ENCODE results near the gene SUN2. TPM values are rescaled to one million over a fixed set of nuclear protein-coding genes. Genes with fewer than 3 reads are reported as not detected.

Gene SUN2
- total and polyA plus RNA-seq, 2 of the 8 experiments (the other 6 are each of a cell fraction or from before 2014, with no cell fraction given): 5.1 to 10.5 TPM

GRCh38 chr22:38760477-38761201 lies 4.8 kb upstream of the SUN2 start:
- WGBS, 2 experiments (ENCODE audit: extremely low coverage in 1 of 2, insufficient coverage in 1 of 2, insufficient read length in 1 of 2, insufficient replicate concordance in 2 of 2, low coverage in 1 of 2, low lambda C conversion rate in 2 of 2, missing lambda C conversion rate in 1 of 2): 82% methylated on average over 12 of the region's 12 CpGs; no CpG with 5 or more reads in 1 of the 2 experiments
- Histone ChIP-seq H4K20me1 (replicated peaks in 1 of 2; ENCODE audit: control insufficient read depth in 1 of 2, insufficient read depth in 2 of 2, low read length in 2 of 2) (peaks cover 0 to 7% of the 10 kb centered on the region in 2 experiments), H3K4me1 (replicated peaks in 1 of 4; ENCODE audit: control insufficient read depth in 3 of 4, insufficient read depth in 4 of 4, low read length in 3 of 4) (peaks cover 0 to 4% (median 1%) of the 10 kb centered on the region in 4 experiments; a peak in 1 of 7 replicates), H4K8ac (ENCODE audit: extremely low read depth, insufficient read depth, low read length) (0 out of 2 replicates have a peak overlapping the region, but pooled peaks have one; percentile 5), H2BK5ac (ENCODE audit: low read depth, low read length) (no peak overlapping the region), H3K23me2 (ENCODE audit: low read depth, low read length) (peaks cover 9% of the 10 kb centered on the region; the same call in 1 of the 2 replicates), H3K79me2 (ENCODE audit: control insufficient read depth in 1 of 2, insufficient read depth in 2 of 2, low read length in 2 of 2) (no peaks in the 10 kb centered on the region), H2BK20ac (ENCODE audit: low read length) (no peak overlapping the region), H3K56ac (replicated peaks; ENCODE audit: insufficient read length, low read depth, low read length) (no peak overlapping the region), H3K18ac (ENCODE audit: extremely low read depth, low read length) (no peak overlapping the region), H3K27me3 (replicated peaks in 1 of 4; ENCODE audit: control insufficient read depth in 3 of 4, extremely low read depth in 1 of 4, insufficient read depth in 3 of 4, low read length in 3 of 4) (peaks cover 0 to 6% (median 4%) of the 10 kb centered on the region in 4 experiments; a peak in 4 of 7 replicates), H3K36me3 (ENCODE audit: control insufficient read depth in 2 of 4, insufficient read depth in 4 of 4, low read length in 3 of 4) (no peaks in the 10 kb centered on the region), H3K27ac (ENCODE audit: low read depth, low read length) (no peak overlapping the region), H3K9ac (replicated peaks in 1 of 4; ENCODE audit: extremely low read depth in 1 of 4, low read depth in 3 of 4, low read length in 3 of 4) (no peak overlapping the region), H4K91ac (replicated peaks; ENCODE audit: insufficient read length, low read length) (no peak overlapping the region), H2BK12ac (ENCODE audit: low read depth, low read length) (no peak overlapping the region), H2BK15ac (ENCODE audit: low read length) (no peak overlapping the region), H3K14ac (ENCODE audit: insufficient read length) (no peak overlapping the region), H2BK120ac (replicated peaks; ENCODE audit: low read depth, low read length) (no peak overlapping the region), H3K23ac (ENCODE audit: insufficient read length) (no peak overlapping the region), H3K4me2 (ENCODE audit: insufficient read depth in 1 of 2, low read depth in 2 of 2, low read length in 2 of 2) (no peak overlapping the region), H3K9me3 (ENCODE audit: insufficient read depth in 2 of 2, low read depth in 1 of 2, low read length in 1 of 2) (no peaks in the 10 kb centered on the region), H3K79me1 (ENCODE audit: low read depth, low read length) (no peaks in the 10 kb centered on the region), H3K4me3 (ENCODE audit: extremely low read depth in 1 of 4, insufficient read depth in 2 of 4, low read depth in 3 of 4, low read length in 4 of 4) (no peak overlapping the region), H2AFZ (ENCODE audit: low read length) (no peak overlapping the region), H4K5ac (ENCODE audit: insufficient read length, low read depth, low read length) (no peak overlapping the region), H2AK5ac (ENCODE audit: low read depth, low read length) (0 out of 2 replicates have a peak overlapping the region, but pooled peaks have one; percentile 24), H3K4ac (replicated peaks; ENCODE audit: insufficient read length, low read depth, low read length) (no peak overlapping the region)
- DNase-seq (ENCODE audit: low read depth in 1 of 2, low spot score in 2 of 2): no peak
- POLR2A ChIA-PET (ENCODE audit: partially characterized antibody): interaction anchor here (1.5 kb wide), 1 partner anchor 20 kb away, joined by 5 read pairs; no protein-coding TSS in a partner anchor
- no peak for FAIRE-seq
- CTCF ChIA-PET (ENCODE audit: partially characterized antibody): interaction anchor here (1.4 to 13.8 kb wide), 3 partner anchors 9 to 109 kb away, joined by 5 to 124 read pairs (median 44); no protein-coding TSS in a partner anchor
- TF ChIP-seq KDM4A (IDR thresholded peaks at IDR 0.05; ENCODE audit: low read depth, low read length, severe bottlenecking) (no peak), RXRA (IDR thresholded peaks at IDR 0.05; ENCODE audit: insufficient read depth, low read depth, low read length) (no peak), POU5F1 (IDR thresholded peaks at IDR 0.05; ENCODE audit: low read depth, low read length) (no peak), SAP30 (IDR thresholded peaks at IDR 0.05; ENCODE audit: insufficient read depth, insufficient replicate concordance, low read length) (no peak), SIX5 (IDR thresholded peaks at IDR 0.05; ENCODE audit: low read depth, low read length) (no peak), RNF2 (IDR thresholded peaks at IDR 0.05; ENCODE audit: borderline replicate concordance, low read depth, low read length, missing control alignments, poor library complexity, severe bottlenecking) (no peak), EP300 (IDR thresholded peaks at IDR 0.05; ENCODE audit: borderline replicate concordance in 1 of 2, low read depth in 2 of 2, low read length in 2 of 2) (no peak), RFX5 (IDR thresholded peaks at IDR 0.05; ENCODE audit: borderline replicate concordance, low read depth, low read length) (no peak), HDAC6 (IDR thresholded peaks at IDR 0.05; ENCODE audit: low read depth, low read length) (no peak), GABPA (IDR thresholded peaks at IDR 0.05; ENCODE audit: borderline replicate concordance, insufficient read depth, low read length) (no peak), SRF (IDR thresholded peaks at IDR 0.05; ENCODE audit: low read depth, low read length) (no peak)
